ENCODE results near the gene NRP1.
A peak's percentile ranks its signal among the peaks of the same experiment; 100 is the strongest.
"Not testable (repeated sequence)": the region's sequence is repeated elsewhere in the genome, so short reads cannot be mapped to it uniquely, and the experiment has no call there.

NRP1 gene

DNA sequence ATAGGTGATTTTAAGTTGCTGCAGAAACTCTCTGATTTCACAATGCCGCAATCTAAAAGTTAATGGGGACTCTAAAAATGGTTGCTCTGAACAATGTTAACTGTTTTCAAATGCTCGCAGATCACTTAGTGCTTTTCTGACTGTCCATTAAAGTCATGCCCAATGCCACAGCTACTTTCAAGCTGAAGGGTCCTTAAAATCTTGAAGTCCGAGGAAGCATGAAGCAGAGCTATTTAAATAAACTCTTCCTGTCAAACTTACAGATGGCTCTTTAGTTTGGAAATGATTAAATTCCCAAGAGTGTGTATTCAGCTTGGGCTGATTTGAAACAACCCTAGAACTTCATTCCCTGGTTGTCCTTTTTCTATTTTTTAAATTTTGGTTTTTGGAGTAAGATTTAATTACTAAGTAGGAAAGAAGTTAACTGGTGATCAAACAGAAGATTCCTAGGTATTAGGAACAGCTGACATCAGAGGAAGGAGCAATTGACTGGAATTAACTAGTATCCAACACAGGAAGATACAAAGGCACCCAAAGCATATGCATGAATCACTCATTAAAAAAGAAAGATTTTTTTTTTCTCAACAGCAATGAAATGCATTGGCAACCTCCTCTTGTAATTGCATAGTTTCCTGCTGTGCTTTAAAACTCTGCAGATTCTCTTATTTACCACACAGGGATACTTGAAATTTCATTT is 105.1 kb downstream of the NRP1 start:
- Histone ChIP-seq H3K27ac (no peak overlapping the region), H3K4me3 (no peak overlapping the region)
- DNase-seq (ENCODE audit: low spot score) = no peak
- TF ChIP-seq CTCF (IDR thresholded peaks at IDR 0.05) = no peak

- Histone ChIP-seq H3K4me3 (no peak overlapping the region), H3K27ac (no peak overlapping the region)
- TF ChIP-seq CTCF (IDR thresholded peaks at IDR 0.05) = no peak
- no peak for DNase-seq (ENCODE audit: low spot score)
These were observed 106.0 kb downstream of the NRP1 start for GRCh38 chr10:33228426-33228825.

GRCh38 chr10:33227489-33227888 is 107.0 kb downstream of the NRP1 start:
- no peak for TF ChIP-seq CTCF (IDR thresholded peaks at IDR 0.05)
- DNase-seq (ENCODE audit: low spot score) = no peak
- Histone ChIP-seq H3K4me3 (no peak overlapping the region), H3K27ac (peak overlapping the region in 1 of 2 donors; percentile 57)

GRCh38 chr10:33224251-33224965 is 110.1 kb downstream of the NRP1 start:
- no peak for TF ChIP-seq CTCF (IDR thresholded peaks at IDR 0.05)
- peak overlapping the region in 1 of 2 donors; percentile 52 for H3K27ac ChIP-seq
- no peak for DNase-seq (ENCODE audit: low spot score)
- H3K4me3 ChIP-seq = no peak overlapping the region

DNA sequence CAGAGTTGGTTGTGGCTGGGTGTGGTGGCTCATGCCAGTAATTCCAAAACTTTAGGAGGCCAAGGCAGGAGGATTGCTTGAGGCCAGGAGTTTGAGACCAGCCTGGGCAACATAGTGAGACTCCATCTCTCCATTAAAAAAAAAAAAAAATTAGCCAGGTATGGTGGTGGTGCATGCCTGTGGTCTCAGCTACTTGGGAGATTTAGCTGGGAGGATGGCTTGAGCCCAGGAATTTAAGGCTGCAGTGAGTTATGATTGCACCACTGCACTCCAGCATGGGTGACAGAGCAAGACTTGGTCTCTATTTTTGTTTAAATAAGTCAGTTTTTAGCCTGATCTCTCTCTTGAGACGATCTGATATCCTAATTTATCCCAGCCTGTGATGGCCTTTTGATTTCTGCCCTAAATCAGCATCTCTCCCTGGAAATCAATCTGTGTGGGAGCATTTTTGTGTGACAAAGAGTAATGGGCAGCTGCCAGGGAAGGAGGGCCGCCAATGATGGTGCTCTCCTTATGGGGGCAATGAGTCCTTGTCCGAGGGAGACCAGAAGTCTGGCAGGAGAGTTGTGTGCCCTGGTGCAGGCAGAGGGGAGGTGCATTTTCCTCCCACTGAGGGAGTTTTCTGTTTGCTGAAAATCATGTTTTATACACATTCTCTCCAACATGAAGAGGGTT is 111.0 kb downstream of the NRP1 start:
- H3K27ac ChIP-seq = peak overlapping the region in 1 of 2 donors; percentile 52
- TF ChIP-seq CTCF (IDR thresholded peaks at IDR 0.05) = no peak
- H3K4me3 ChIP-seq = no peak overlapping the region
- DNase-seq (ENCODE audit: low spot score) = no peak

- not testable (repeated sequence) for H3K27ac ChIP-seq; H3K4me3 ChIP-seq; DNase-seq (ENCODE audit: low spot score)
These were observed 112.2 kb downstream of the NRP1 start for GRCh38 chr10:33222304-33222703.

GRCh38 chr10:33217854-33218253 is 116.6 kb downstream of the NRP1 start:
- no peak overlapping the region for H3K4me3 ChIP-seq
- TF ChIP-seq CTCF (IDR thresholded peaks at IDR 0.05) = no peak
- H3K27ac ChIP-seq = no peak overlapping the region
- DNase-seq (ENCODE audit: low spot score) = no peak
